ENCODE measurements around the gene FCN3.

Gene FCN3

GRCh38 chr1:27360159-27361043 is 14.2 kb downstream of the FCN3 start:
- Histone ChIP-seq H3K79me2 (ENCODE audit: control insufficient read depth, low read length) (no peaks in the 10 kb centered on the region), H3K9me2 (replicated peaks; ENCODE audit: control insufficient read depth, low read length) (no peaks in the 10 kb centered on the region), H3K27me3 (ENCODE audit: control insufficient read depth, low read length) (peaks cover 29% of the 10 kb centered on the region), H3F3A (ENCODE audit: control insufficient read depth, insufficient read depth) (no peaks in the 10 kb centered on the region), H3K4me3 (ENCODE audit: low read length) (peak overlapping the region; percentile 86), H3K27ac (ENCODE audit: low read depth, low read length) (no peak overlapping the region), H3K9me3 (ENCODE audit: control insufficient read depth, insufficient read depth, low read length) (no peaks in the 10 kb centered on the region), H3K4me2 (ENCODE audit: low read length) (peak overlapping the region; percentile 100), H3K4me1 (ENCODE audit: control insufficient read depth, low read length) (peaks cover 35% of the 10 kb centered on the region), H3K36me3 (ENCODE audit: control insufficient read depth, low read length) (no peaks in the 10 kb centered on the region), H4K20me1 (ENCODE audit: control insufficient read depth, insufficient read depth, low read depth, low read length) (no peaks in the 10 kb centered on the region)
- TF ChIP-seq EZH2phosphoT487 (IDR thresholded peaks at IDR 0.05; ENCODE audit: borderline replicate concordance, low read length): no peak
- TF ChIP-seq, protein P1, sequence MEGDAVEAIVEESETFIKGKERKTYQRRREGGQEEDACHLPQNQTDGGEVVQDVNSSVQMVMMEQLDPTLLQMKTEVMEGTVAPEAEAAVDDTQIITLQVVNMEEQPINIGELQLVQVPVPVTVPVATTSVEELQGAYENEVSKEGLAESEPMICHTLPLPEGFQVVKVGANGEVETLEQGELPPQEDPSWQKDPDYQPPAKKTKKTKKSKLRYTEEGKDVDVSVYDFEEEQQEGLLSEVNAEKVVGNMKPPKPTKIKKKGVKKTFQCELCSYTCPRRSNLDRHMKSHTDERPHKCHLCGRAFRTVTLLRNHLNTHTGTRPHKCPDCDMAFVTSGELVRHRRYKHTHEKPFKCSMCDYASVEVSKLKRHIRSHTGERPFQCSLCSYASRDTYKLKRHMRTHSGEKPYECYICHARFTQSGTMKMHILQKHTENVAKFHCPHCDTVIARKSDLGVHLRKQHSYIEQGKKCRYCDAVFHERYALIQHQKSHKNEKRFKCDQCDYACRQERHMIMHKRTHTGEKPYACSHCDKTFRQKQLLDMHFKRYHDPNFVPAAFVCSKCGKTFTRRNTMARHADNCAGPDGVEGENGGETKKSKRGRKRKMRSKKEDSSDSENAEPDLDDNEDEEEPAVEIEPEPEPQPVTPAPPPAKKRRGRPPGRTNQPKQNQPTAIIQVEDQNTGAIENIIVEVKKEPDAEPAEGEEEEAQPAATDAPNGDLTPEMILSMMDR (IDR thresholded peaks at IDR 0.05; ENCODE audit: low read depth, low read length, poor library complexity, severe bottlenecking): no peak

GRCh38 chr1:27359822-27360158 is 14.8 kb downstream of the FCN3 start:
- Histone ChIP-seq H3K36me3 (ENCODE audit: control insufficient read depth, low read length) (no peaks in the 10 kb centered on the region), H3K9me2 (replicated peaks; ENCODE audit: control insufficient read depth, low read length) (no peaks in the 10 kb centered on the region), H3K27me3 (ENCODE audit: control insufficient read depth, low read length) (peaks cover 29% of the 10 kb centered on the region), H3K4me3 (ENCODE audit: low read length) (peak overlapping the region; percentile 86), H3F3A (ENCODE audit: control insufficient read depth, insufficient read depth) (no peaks in the 10 kb centered on the region), H3K27ac (ENCODE audit: low read depth, low read length) (no peak overlapping the region), H3K79me2 (ENCODE audit: control insufficient read depth, low read length) (no peaks in the 10 kb centered on the region), H3K4me1 (ENCODE audit: control insufficient read depth, low read length) (peaks cover 29% of the 10 kb centered on the region), H4K20me1 (ENCODE audit: control insufficient read depth, insufficient read depth, low read depth, low read length) (no peaks in the 10 kb centered on the region), H3K9me3 (ENCODE audit: control insufficient read depth, insufficient read depth, low read length) (no peaks in the 10 kb centered on the region), H3K4me2 (ENCODE audit: low read length) (peak overlapping the region; percentile 100)
- TF ChIP-seq, protein P1 (IDR thresholded peaks at IDR 0.05; ENCODE audit: low read depth, low read length, poor library complexity, severe bottlenecking): no peak
- no peak for TF ChIP-seq EZH2phosphoT487 (IDR thresholded peaks at IDR 0.05; ENCODE audit: borderline replicate concordance, low read length)

DNA sequence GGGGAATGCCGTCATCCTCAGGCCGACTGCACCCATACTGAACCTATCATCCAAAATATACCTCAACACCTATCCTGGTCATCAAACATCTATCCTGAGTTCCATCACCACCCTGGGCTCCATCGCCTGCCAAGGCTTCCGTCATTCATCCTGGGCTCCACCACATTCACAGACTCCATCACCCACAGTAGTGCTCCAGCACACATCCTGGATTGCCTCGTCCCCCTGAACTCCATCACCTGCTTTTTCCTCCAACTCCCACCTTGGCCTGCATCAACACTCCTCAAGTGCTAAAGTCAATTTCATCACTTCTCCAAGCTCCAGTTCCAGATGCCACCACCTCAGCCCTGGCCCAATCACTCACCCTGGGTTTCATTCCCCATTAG is 15.7 kb downstream of the FCN3 start:
- no peaks in the 10 kb centered on the region for H3K36me3 ChIP-seq (ENCODE audit: control insufficient read depth, low read length)
- H3K27ac ChIP-seq (ENCODE audit: low read depth, low read length): no peak overlapping the region
- H3K79me2 ChIP-seq (ENCODE audit: control insufficient read depth, low read length): no peaks in the 10 kb centered on the region
- no peaks in the 10 kb centered on the region for H3K9me2 ChIP-seq (replicated peaks; ENCODE audit: control insufficient read depth, low read length)
- no peak overlapping the region for H3K4me3 ChIP-seq (ENCODE audit: low read length)
- H3F3A ChIP-seq (ENCODE audit: control insufficient read depth, insufficient read depth): no peaks in the 10 kb centered on the region
- H3K9me3 ChIP-seq (ENCODE audit: control insufficient read depth, insufficient read depth, low read length): no peaks in the 10 kb centered on the region
- peaks cover 29% of the 10 kb centered on the region for H3K27me3 ChIP-seq (ENCODE audit: control insufficient read depth, low read length)
- H3K4me2 ChIP-seq (ENCODE audit: low read length): no peak overlapping the region
- TF ChIP-seq EZH2phosphoT487 (IDR thresholded peaks at IDR 0.05; ENCODE audit: borderline replicate concordance, low read length): no peak
- TF ChIP-seq, protein P1 (IDR thresholded peaks at IDR 0.05; ENCODE audit: low read depth, low read length, poor library complexity, severe bottlenecking): no peak
- H3K4me1 ChIP-seq (ENCODE audit: control insufficient read depth, low read length): peaks cover 25% of the 10 kb centered on the region
- H4K20me1 ChIP-seq (ENCODE audit: control insufficient read depth, insufficient read depth, low read depth, low read length): no peaks in the 10 kb centered on the region

All from DOHH2 (cell line).